ENCODE results near the gene DDX39B. TPM values are rescaled to one million over a fixed set of nuclear protein-coding genes. Genes with fewer than 3 reads are reported as not detected.
"Not testable (repeated sequence)": the region's sequence is repeated elsewhere in the genome, so short reads cannot be mapped to it uniquely, and the experiment has no call there.

DDX39B gene
- total and polyA plus RNA-seq, 2 donors (not counting 3 experiments of a cell fraction or from before 2014, with no cell fraction given), result 453 to 766 TPM

- Histone ChIP-seq H3K4me3 (replicated peaks in 1 of 3; ENCODE audit: insufficient read depth in 1 of 3, low read depth in 1 of 3, low read length in 3 of 3) (peak within 1 kb of the TSS; percentile 52 to 64 (median 55)), H3K27me3 (ENCODE audit: control insufficient read depth in 2 of 2, insufficient read depth in 2 of 2, low read length in 2 of 2) (no peaks in the 10 kb centered on the region), H3K79me2 (ENCODE audit: control insufficient read depth, insufficient read depth, low read length) (peaks cover 66% of the 10 kb centered on the region), H3K4me2 (ENCODE audit: insufficient read depth, low read length) (peak within 1 kb of the TSS; percentile 81), H3K27ac (ENCODE audit: insufficient read depth, low read depth, low read length) (peak within 1 kb of the TSS; percentile 62), H3K36me3 (ENCODE audit: control insufficient read depth in 2 of 2, extremely low read depth in 1 of 2, insufficient read depth in 2 of 2, low read length in 2 of 2) (no peaks in the 10 kb centered on the region), H3K9ac (replicated peaks; ENCODE audit: extremely low read depth, insufficient read depth, low read length) (peak within 1 kb of the TSS; percentile 65), H3K9me1 (replicated peaks; ENCODE audit: control insufficient read depth, extremely low read depth, insufficient read depth, low read length) (no peaks in the 10 kb centered on the region), H3K9me3 (replicated peaks; ENCODE audit: control insufficient read depth, insufficient read depth, low read length) (no peaks in the 10 kb centered on the region), H4K20me1 (replicated peaks; ENCODE audit: control insufficient read depth, extremely low read depth, insufficient read depth, low read length) (no peaks in the 10 kb centered on the region), H3K4me1 (ENCODE audit: control insufficient read depth, extremely low read depth, insufficient read depth, low read length) (peaks cover 17% of the 10 kb centered on the region), H2AFZ (ENCODE audit: low read depth, low read length) (peak within 1 kb of the TSS; percentile 94)
- dilution Hi-C loops (cut with MboI; ENCODE audit: extremely low pct_ligation_motif_present, low sequenced_read_pairs), result no loop called here
- TF ChIP-seq EZH2 (IDR thresholded peaks at IDR 0.05; ENCODE audit: borderline replicate concordance, low read depth, low read length, severe bottlenecking), result no peak
- TF ChIP-seq MAX (IDR thresholded peaks at IDR 0.05; ENCODE audit: insufficient read depth, insufficient read length), result no peak
- no peak for TF ChIP-seq MYC (IDR thresholded peaks at IDR 0.05; ENCODE audit: low read depth, low read length)
- no peak for TF ChIP-seq FOS (IDR thresholded peaks at IDR 0.05; ENCODE audit: borderline replicate concordance, insufficient read depth, low read length)
- peak; percentile 77 for TF ChIP-seq POLR2AphosphoS5 (IDR thresholded peaks at IDR 0.05; ENCODE audit: insufficient read depth, low read depth, low read length)
- no peak for TF ChIP-seq CTCF (IDR thresholded peaks at IDR 0.05; ENCODE audit: extremely low read depth in 1 of 2, insufficient read depth in 1 of 2, low read depth in 1 of 2, low read length in 2 of 2)
- no peak for TF ChIP-seq JUN (IDR thresholded peaks at IDR 0.05; ENCODE audit: borderline replicate concordance, insufficient read depth, insufficient read length, low read depth)
- no peak for TF ChIP-seq GATA2 (IDR thresholded peaks at IDR 0.05; ENCODE audit: insufficient read depth, insufficient read length, low read depth, low read length)
- TF ChIP-seq POLR2A (IDR thresholded peaks at IDR 0.05; ENCODE audit: low read depth, low read length), result peak; percentile 64
- POLR2A ChIA-PET, result interaction anchor here (0.6 to 0.8 kb wide), 2 partner anchors 66 to 336 kb away, joined by 3 read pairs; no protein-coding TSS in a partner anchor
- FAIRE-seq (peak; percentile 78), DNase-seq (ENCODE audit: low read depth, low spot score) (peak; percentile 85)
- CTCF ChIA-PET, result interaction anchor here (0.6 to 3.0 kb wide), 5 partner anchors 20 to 1750 kb away, joined by 3 to 13 read pairs (median 4); partner anchors contain the start of gene DDX39B
- intact Hi-C loops (cut with micrococcal nuclease), result no loop called here
- BruUV-seq (replicated peaks), result no TSS peak
These were observed 44.0 kb downstream of the DDX39B start, which contains the start of gene MICB for GRCh38 chr6:31497531-31498476. MICB (plus strand) TSS chr6:31498145; CDS start chr6:31498194, 49 bp downstream.

GRCh38 chr6:31496826-31497225, 45.0 kb downstream of the DDX39B start:
- ChIA-PET CTCF (interaction anchor here (0.9 to 3.0 kb wide), 3 partner anchors 21 to 94 kb away, joined by 3 to 13 read pairs (median 4); partner anchors contain the start of gene DDX39B), POLR2A (interaction anchor here (0.8 kb wide), 1 partner anchor 337 kb away, joined by 3 read pairs; no protein-coding TSS in a partner anchor)
- H3K27ac ChIP-seq (ENCODE audit: insufficient read depth, low read depth, low read length), result peak overlapping the region; percentile 62
- FAIRE-seq; H3K27me3 ChIP-seq (ENCODE audit: control insufficient read depth in 2 of 2, insufficient read depth in 2 of 2, low read length in 2 of 2); H3K9me1 ChIP-seq (replicated peaks; ENCODE audit: control insufficient read depth, extremely low read depth, insufficient read depth, low read length); H3K9ac ChIP-seq (replicated peaks; ENCODE audit: extremely low read depth, insufficient read depth, low read length); H3K9me3 ChIP-seq (replicated peaks; ENCODE audit: control insufficient read depth, insufficient read depth, low read length); H3K36me3 ChIP-seq (ENCODE audit: control insufficient read depth in 2 of 2, extremely low read depth in 1 of 2, insufficient read depth in 2 of 2, low read length in 2 of 2); BruUV-seq (replicated peaks); H2AFZ ChIP-seq (ENCODE audit: low read depth, low read length); dilution Hi-C loops (cut with MboI; ENCODE audit: extremely low pct_ligation_motif_present, low sequenced_read_pairs); intact Hi-C loops (cut with micrococcal nuclease); H4K20me1 ChIP-seq (replicated peaks; ENCODE audit: control insufficient read depth, extremely low read depth, insufficient read depth, low read length); DNase-seq (ENCODE audit: low read depth, low spot score): not testable (repeated sequence)
- H3K4me3 ChIP-seq (replicated peaks in 1 of 3; ENCODE audit: insufficient read depth in 1 of 3, low read depth in 1 of 3, low read length in 3 of 3), result peak overlapping the region in 1 of 3 experiments; percentile 64
- H3K4me2 ChIP-seq (ENCODE audit: insufficient read depth, low read length), result peak overlapping the region; percentile 81
- peaks cover 57% of the 10 kb centered on the region for H3K79me2 ChIP-seq (ENCODE audit: control insufficient read depth, insufficient read depth, low read length)
- peaks cover 20% of the 10 kb centered on the region for H3K4me1 ChIP-seq (ENCODE audit: control insufficient read depth, extremely low read depth, insufficient read depth, low read length)

All from endothelial cell of umbilical vein (primary cell).